ENCODE data around the gene ZSWIM4.

DNA sequence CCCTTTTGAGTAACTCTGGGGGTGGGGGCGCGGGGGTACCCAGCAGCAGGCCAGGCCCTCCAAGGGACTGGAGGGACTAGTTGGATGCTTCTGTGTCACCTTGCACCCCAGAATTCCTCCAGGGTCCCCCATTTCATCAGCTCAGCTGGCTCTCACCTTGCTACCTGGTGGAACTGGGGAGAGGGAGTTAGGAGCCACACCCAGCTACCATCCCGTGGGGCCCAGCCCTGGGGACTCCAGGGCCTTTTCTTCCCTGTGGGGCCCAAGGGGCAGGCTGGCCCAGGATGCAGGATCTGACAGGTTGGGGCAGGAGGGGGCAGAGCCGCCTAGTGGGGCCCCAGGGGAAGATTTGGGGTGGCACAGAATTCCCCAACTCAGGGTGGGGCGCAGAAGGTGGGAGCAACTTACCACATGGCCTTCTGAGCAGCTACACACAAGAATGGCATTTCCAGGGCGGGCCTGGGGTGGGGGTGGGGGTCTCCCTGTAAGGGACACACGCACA, 48.9 kb downstream of the ZSWIM4 start:
- TF ChIP-seq, protein P1, sequence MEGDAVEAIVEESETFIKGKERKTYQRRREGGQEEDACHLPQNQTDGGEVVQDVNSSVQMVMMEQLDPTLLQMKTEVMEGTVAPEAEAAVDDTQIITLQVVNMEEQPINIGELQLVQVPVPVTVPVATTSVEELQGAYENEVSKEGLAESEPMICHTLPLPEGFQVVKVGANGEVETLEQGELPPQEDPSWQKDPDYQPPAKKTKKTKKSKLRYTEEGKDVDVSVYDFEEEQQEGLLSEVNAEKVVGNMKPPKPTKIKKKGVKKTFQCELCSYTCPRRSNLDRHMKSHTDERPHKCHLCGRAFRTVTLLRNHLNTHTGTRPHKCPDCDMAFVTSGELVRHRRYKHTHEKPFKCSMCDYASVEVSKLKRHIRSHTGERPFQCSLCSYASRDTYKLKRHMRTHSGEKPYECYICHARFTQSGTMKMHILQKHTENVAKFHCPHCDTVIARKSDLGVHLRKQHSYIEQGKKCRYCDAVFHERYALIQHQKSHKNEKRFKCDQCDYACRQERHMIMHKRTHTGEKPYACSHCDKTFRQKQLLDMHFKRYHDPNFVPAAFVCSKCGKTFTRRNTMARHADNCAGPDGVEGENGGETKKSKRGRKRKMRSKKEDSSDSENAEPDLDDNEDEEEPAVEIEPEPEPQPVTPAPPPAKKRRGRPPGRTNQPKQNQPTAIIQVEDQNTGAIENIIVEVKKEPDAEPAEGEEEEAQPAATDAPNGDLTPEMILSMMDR (IDR thresholded peaks at IDR 0.05), result no peak
- no peak for TF ChIP-seq ZFX (IDR thresholded peaks at IDR 0.05; ENCODE audit: borderline replicate concordance)
